GM12801 (cell line): ENCODE data around the gene SUPT4H1.

ENCODE experiments used
- CTCF ChIP-seq: IDR thresholded peaks from one replicate; pipeline ENCODE4 v1.5.1; 2011; ENCODE audit warnings: control low read depth; ENCODE audit not compliant: insufficient read length; ENCODE audit errors: extremely low read depth

Gene SUPT4H1

DNA sequence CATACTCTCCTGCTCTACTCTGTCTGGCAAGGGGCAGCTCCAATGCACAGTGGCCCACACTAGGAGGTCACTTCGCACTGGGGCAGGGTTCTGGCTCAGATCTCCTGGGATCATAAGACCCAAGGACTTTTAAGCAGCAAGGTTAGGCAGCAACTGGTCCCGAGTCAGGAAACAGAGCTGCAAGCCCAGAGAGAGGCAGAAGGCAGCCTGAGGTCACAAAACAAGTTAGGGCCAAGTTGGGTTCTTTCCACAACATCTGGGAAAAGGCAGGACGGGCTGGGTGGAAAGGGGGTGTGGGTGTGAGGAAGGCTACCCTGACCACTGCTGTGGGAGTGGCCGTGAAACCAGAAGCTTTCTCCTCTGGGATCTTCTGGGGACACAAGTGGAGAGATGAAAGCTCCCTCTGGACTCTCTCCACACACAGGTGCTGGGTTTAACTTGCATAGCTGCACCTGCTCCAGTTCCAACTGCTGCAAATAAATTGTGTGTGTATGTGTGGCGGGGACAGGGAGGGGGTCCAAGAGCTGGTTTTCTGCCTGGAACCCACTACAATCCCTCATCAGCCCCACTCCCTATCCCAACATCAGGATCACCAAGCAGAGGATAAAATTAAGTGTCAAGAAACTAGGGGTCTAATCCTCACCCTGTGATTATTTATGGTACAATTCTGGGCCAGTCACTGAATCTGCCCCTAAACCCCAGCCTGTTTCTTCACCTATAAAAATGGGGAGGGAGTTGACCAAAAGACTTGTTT, 15.4 kb downstream of the SUPT4H1 start:
- TF ChIP-seq CTCF, result no peak

DNA sequence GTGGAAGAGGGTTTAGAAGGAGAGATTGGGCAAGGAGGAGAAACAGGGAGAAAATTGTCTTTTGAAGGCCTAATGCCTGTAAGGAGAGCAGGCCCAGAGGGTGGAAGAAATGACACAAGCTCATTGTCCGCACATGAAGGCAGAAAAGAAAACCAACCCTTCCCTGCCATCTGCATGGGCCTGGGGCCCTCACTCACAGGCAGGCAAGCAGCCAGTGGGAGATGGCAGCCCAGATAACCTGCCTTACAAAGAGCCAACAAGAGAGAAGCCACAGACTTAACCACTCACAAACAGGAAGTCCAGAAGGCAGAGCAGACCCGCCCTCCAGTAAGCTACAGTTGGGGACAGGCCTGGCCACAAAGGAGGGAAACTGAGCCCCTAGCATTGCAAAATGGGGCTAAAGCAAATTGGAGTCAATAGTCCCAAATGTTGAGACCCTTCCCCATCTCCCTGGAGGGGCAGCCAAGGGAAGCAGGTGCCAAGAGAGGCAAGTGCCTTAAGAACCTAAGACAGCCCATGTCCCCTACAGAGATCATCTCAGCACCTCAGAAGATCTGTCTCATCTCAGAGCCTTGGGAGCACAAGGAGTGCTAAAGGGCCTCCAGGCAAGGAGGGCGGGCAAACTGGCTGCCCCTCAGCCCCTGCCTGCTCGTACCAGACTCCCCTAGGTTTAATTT, 16.1 kb downstream of the SUPT4H1 start:
- no peak for TF ChIP-seq CTCF

DNA sequence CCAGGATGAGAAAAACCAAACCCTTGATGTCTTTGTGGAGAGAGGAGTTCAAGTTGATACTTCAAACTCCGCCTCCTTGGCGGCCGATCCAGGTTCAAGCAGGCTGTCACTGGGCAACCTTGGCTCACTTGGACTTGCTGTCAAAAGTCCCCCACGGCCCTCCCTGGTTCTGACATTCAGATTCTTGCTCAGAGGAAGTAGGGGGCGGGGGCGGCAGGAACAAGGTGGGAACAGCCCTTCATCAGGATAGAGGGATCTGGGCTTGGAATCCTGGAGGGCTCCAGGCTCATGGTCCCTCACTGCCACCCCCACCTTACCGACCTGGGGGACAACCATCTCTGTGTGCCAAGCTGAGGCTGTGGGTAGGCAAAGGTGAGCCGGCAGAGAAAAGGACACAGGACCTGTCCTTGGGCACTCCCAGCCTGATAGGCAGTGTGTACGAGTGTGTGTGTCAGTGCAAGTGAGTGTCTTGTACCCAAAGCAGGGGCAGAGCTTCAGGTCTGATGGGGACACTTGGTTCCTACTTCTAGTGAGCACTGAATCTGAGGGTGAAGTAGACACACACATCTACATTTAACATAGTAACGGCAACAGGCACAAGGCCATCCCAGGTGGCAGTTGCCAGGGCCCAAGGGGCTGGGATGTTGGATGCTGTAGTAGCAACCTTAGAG, 16.8 kb downstream of the SUPT4H1 start:
- no peak for TF ChIP-seq CTCF

DNA sequence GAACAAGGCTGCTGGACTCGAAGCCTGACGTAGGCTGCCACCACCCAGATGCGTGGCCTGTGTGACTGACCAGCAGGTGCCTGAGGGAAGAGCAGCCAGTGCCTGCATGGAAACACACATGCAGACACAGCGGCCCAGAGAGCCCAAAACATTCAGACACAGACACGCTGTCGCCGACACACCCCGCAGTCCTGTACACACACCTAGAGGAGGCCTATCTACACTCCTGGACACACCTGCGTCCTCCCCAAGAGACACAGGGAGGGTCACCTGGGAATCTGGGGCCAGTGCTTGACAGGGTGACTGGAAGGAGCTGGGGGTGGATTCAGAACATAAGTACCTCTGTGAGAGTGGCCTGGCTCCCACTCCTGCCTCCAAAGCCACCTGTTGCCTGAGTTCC, 17.3 kb downstream of the SUPT4H1 start:
- no peak for TF ChIP-seq CTCF

- no peak for TF ChIP-seq CTCF
These were observed 17.7 kb downstream of the SUPT4H1 start for GRCh38 chr17:58334256-58334655.

GRCh38 chr17:58333736-58334207, 18.2 kb downstream of the SUPT4H1 start:
- no peak for TF ChIP-seq CTCF

GRCh38 chr17:58332778-58333735, 18.9 kb downstream of the SUPT4H1 start:
- TF ChIP-seq CTCF, result no peak
